Measurements from ENCODE around the gene UPF2.

DNA sequence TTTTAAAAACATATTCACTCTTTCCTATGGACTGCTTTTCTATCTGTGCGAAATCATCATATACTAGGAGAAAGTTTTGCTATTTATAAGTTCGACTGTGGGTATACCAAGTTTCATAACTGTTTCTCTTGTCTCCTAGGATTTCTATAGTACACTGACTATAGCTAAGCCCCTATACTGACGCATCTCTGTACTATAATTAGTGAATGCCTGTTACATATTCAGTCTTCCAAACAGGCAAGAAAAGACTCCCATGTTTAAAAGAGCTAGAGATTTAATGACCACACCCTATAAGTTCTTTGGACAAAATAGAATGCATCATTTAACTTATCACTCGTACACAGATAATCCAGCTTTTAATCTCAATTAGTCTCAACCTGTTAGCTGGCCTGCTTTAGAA, 80.8 kb downstream of the UPF2 start:
- TF ChIP-seq CTCF (conservative IDR thresholded peaks at IDR 0.05; ENCODE audit: low read depth, low read length) = no peak
- TF ChIP-seq EZH2 (IDR thresholded peaks at IDR 0.05; ENCODE audit: borderline replicate concordance, low read depth, low read length, poor library complexity, severe bottlenecking) = no peak

Measured in A673 (cell line).